Gastroesophageal sphincter (tissue), 3 donors: Measurements from ENCODE around the gene CCNJ.

Source experiments
- EP300 ChIP-seq: sonication (generic); formaldehyde crosslinking; IDR thresholded peaks from one replicate; pipeline ENCODE4 v1.6.1; 2017; ENCODE audit warnings: antibody characterized with exemption, mild to moderate bottlenecking
- POLR2A ChIP-seq, 2 donors: fragments of 450-650 bp; IDR thresholded peaks; one replicate each; pipeline ENCODE4 v1.6.1; 2017; ENCODE audit warnings: antibody characterized with exemption in 2 of 2, mild to moderate bottlenecking in 2 of 2, moderate library complexity in 1 of 2
- TF ChIP-seq, protein P1 (sequence below), 4 experiments: fragments of 200-600 bp in 2 of 4; fragments of 450-650 bp in 2 of 4; sonication (generic) in 1 of 4; IDR thresholded peaks; one replicate each; pipeline ENCODE4 v1.5.1; 2017 to 2019; ENCODE audit warnings: antibody characterized with exemption in 4 of 4, mild to moderate bottlenecking in 2 of 4, moderate library complexity in 2 of 4

DNA sequence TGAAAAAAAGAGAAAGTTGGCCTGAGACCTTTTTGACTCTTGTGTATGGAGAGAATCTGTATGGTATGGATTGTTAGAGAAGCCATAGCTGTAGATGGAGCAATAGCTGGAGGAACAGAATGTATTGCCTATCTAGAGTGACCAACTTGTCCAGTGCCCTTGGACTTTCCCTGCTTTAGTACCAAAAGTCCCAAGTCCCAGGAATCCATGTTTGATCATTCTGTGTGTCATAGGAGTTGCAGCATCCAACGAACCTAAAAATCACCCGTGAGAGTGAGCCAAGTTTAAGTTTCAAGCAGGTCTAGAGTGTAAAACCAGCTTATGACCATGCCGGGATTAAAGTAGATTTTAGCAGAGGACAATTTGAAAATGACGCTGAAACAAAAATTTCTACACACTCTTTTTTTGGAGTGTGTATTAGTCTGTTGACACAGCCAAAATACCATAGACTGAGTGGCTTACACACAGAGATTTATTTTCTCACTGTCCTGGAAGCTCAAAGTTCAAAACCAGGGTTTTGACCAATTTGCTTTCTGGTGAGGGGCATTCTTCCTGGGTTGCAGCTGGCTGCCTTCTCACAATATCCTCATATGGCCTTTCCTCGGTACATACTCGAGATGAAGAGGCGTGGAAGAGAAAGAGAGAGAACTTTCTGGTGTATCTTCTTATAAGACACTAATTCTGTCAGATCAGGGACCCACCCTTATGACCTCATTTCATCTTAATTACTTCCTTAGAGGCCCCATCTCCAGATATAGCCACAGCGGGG, 49.8 kb downstream of the CCNJ start:
- TF ChIP-seq, protein P1, sequence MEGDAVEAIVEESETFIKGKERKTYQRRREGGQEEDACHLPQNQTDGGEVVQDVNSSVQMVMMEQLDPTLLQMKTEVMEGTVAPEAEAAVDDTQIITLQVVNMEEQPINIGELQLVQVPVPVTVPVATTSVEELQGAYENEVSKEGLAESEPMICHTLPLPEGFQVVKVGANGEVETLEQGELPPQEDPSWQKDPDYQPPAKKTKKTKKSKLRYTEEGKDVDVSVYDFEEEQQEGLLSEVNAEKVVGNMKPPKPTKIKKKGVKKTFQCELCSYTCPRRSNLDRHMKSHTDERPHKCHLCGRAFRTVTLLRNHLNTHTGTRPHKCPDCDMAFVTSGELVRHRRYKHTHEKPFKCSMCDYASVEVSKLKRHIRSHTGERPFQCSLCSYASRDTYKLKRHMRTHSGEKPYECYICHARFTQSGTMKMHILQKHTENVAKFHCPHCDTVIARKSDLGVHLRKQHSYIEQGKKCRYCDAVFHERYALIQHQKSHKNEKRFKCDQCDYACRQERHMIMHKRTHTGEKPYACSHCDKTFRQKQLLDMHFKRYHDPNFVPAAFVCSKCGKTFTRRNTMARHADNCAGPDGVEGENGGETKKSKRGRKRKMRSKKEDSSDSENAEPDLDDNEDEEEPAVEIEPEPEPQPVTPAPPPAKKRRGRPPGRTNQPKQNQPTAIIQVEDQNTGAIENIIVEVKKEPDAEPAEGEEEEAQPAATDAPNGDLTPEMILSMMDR (IDR thresholded peaks at IDR 0.05): no peak
- TF ChIP-seq EP300 (no peak), POLR2A (IDR thresholded peaks at IDR 0.05) (no peak)
